ENCODE measurements around the gene ACSBG1.

The ACSBG1 gene

GRCh38 chr15:78201281-78202190, 32.8 kb downstream of the ACSBG1 start:
- DNase-seq, result no peak

GRCh38 chr15:78200276-78200930, 34.0 kb downstream of the ACSBG1 start:
- no peak for DNase-seq

GRCh38 chr15:78197632-78198031, 36.7 kb downstream of the ACSBG1 start:
- no peak for DNase-seq

- peak; percentile 40 for DNase-seq
Observed at GRCh38 chr15:78195735-78196201, 38.6 kb downstream of the ACSBG1 start.

- no peak for DNase-seq
Observed at GRCh38 chr15:78194568-78194925, 39.8 kb downstream of the ACSBG1 start.

GRCh38 chr15:78193731-78194567, 40.4 kb downstream of the ACSBG1 start:
- no peak for DNase-seq

- DNase-seq, result no peak
Observed at GRCh38 chr15:78192826-78193594, 41.4 kb downstream of the ACSBG1 start.

- DNase-seq, result no peak
Observed at GRCh38 chr15:78182821-78183220, 51.5 kb downstream of the ACSBG1 start.

- no peak for DNase-seq
Observed at GRCh38 chr15:78182336-78182700, 52.0 kb downstream of the ACSBG1 start.

GRCh38 chr15:78179906-78180305, 54.5 kb downstream of the ACSBG1 start:
- DNase-seq, result no peak

- DNase-seq, result no peak
Observed at GRCh38 chr15:78179286-78179840, 55.0 kb downstream of the ACSBG1 start.

GRCh38 chr15:78178064-78178463, 56.3 kb downstream of the ACSBG1 start:
- DNase-seq, result no peak

GRCh38 chr15:78177447-78177873, 56.9 kb downstream of the ACSBG1 start:
- DNase-seq, result peak; percentile 18

GRCh38 chr15:78175330-78175729, 59.0 kb downstream of the ACSBG1 start:
- DNase-seq, result no peak

- no peak for DNase-seq
Observed at GRCh38 chr15:78174401-78174800, 60.0 kb downstream of the ACSBG1 start.

GRCh38 chr15:78171864-78172472, 62.4 kb downstream of the ACSBG1 start:
- no peak for DNase-seq

- DNase-seq, result no peak
Observed at GRCh38 chr15:78170848-78171773, 63.3 kb downstream of the ACSBG1 start.

GRCh38 chr15:78168608-78169007, 65.8 kb downstream of the ACSBG1 start:
- DNase-seq, result no peak

- DNase-seq, result no peak
Observed at GRCh38 chr15:78167227-78167888, 67.0 kb downstream of the ACSBG1 start.

- DNase-seq, result no peak
Observed at GRCh38 chr15:78164010-78164409, 70.4 kb downstream of the ACSBG1 start.
